HT-29 (cell line): ENCODE data around the gene CAMK1. TPM values are rescaled to one million over a fixed set of nuclear protein-coding genes. Genes with fewer than 3 reads are reported as not detected.

Experiments
- DNase-seq: peaks from one replicate; pipeline ENCODE4 v3.0.0-alpha.2; 2015; ENCODE audit warnings: low spot score
- total RNA-seq: library from RNA; depleted of rRNA; stranded (reverse); fragments of >200 nt; shearing (Covaris generic); gene quantifications from 2 replicates; pipeline ENCODE4 v1.2.3, GENCODE V29; 2014; rRNA removed

Gene CAMK1
- total RNA-seq, 1 experiment from 2014 or later: 3.2 TPM

DNA sequence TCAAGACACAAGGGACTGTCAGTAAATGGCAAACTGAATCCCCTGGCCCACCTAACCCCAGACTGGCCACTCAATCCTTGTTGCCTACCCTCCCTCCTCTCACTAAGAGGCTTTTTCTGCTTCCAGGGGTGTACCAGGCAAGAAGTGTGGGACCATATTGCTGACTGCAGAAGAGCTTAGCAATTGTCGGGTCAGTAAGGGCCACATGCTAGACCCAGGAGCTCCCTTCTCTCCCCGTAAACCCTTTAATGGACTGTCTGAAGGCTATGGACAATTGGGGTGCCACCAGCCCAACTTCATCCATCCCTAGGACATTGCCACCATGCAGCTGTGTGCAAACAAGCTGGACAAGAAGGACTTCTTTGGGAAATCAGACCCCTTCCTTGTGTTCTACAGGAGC, 57.3 kb downstream of the CAMK1 start:
- no peak for DNase-seq

DNA sequence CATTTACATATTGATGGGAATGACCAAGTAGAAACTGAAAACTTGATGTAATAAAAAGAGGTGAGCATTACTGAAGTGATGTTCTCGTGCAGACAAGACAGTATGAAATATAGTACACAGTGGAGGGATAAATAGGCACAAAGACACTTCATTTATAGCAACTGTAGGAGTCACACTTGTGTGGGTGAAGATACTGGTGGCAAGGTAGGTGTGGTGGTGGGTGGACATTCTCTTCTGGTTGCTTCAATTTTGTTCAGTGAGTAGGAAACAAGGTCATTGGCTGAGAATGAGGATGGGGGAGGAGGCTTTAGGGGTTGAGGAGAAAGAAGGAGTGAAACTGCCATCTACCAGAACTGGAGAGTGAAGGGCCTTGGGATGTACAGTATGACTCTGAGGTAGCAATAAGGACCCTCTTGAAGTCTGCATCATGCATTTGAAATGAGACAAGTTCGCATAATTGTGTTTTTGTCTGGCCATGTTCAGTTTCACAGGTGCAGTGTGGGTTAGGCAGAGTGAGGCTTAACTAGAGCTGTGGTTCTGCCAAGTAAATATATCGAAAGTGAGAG, 59.5 kb downstream of the CAMK1 start:
- DNase-seq: no peak

Other genes with a start within 250 kb of the CAMK1 start
- not detected in 2 replicates for gene LHFPL4, start 216.1 kb downstream of the CAMK1 start, total RNA-seq
- 25.5 and 27.4 TPM in 2 replicates for gene MTMR14, start 120.4 kb downstream of the CAMK1 start, total RNA-seq
- 0.36 TPM in 1 of 2 replicates, not detected in the other for gene CPNE9, start 66.1 kb downstream of the CAMK1 start, total RNA-seq
- 23.4 and 23.8 TPM in 2 replicates for gene BRPF1, start 38.2 kb downstream of the CAMK1 start, total RNA-seq
- gene OGG1, start 20.0 kb downstream of the CAMK1 start, total RNA-seq: 29.3 and 31.2 TPM in 2 replicates
- 65.0 and 68.7 TPM in 2 replicates for gene TADA3, start 22.5 kb upstream of the CAMK1 start, total RNA-seq
- 155 and 192 TPM in 2 replicates for gene ARPC4, start 23.1 kb upstream of the CAMK1 start, total RNA-seq
- gene TTLL3, start 40.3 kb upstream of the CAMK1 start, total RNA-seq: 3.4 and 5.3 TPM in 2 replicates
- 21.3 and 25.8 TPM in 2 replicates for gene RPUSD3, start 74.1 kb upstream of the CAMK1 start, total RNA-seq
- gene CIDEC, start 110.3 kb upstream of the CAMK1 start, total RNA-seq: 0.61 and 1.5 TPM in 2 replicates
- gene JAGN1, start 120.7 kb upstream of the CAMK1 start, total RNA-seq: 24.0 and 26.0 TPM in 2 replicates
- 13.4 and 17.0 TPM in 2 replicates for gene IL17RE, start 132.9 kb upstream of the CAMK1 start, total RNA-seq
- gene IL17RC, start 147.2 kb upstream of the CAMK1 start, total RNA-seq: 18.6 and 23.4 TPM in 2 replicates
- gene CRELD1, start 163.9 kb upstream of the CAMK1 start, total RNA-seq: 10.4 and 12.9 TPM in 2 replicates
- gene PRRT3, start 182.5 kb upstream of the CAMK1 start, total RNA-seq: 0.65 and 0.89 TPM in 2 replicates
- 35.5 and 41.7 TPM in 2 replicates for gene EMC3, start 216.9 kb upstream of the CAMK1 start, total RNA-seq